GM21360 (cell line): ENCODE data around the gene COL6A1.

Experiments
- ATAC-seq: cut with Tn5 transposase; IDR thresholded peaks from one replicate; pipeline ENCODE4 v1.9.1; 2021; ENCODE audit warnings: mild to moderate bottlenecking, moderate library complexity; ENCODE audit not compliant: unreplicated experiment

The COL6A1 gene

DNA sequence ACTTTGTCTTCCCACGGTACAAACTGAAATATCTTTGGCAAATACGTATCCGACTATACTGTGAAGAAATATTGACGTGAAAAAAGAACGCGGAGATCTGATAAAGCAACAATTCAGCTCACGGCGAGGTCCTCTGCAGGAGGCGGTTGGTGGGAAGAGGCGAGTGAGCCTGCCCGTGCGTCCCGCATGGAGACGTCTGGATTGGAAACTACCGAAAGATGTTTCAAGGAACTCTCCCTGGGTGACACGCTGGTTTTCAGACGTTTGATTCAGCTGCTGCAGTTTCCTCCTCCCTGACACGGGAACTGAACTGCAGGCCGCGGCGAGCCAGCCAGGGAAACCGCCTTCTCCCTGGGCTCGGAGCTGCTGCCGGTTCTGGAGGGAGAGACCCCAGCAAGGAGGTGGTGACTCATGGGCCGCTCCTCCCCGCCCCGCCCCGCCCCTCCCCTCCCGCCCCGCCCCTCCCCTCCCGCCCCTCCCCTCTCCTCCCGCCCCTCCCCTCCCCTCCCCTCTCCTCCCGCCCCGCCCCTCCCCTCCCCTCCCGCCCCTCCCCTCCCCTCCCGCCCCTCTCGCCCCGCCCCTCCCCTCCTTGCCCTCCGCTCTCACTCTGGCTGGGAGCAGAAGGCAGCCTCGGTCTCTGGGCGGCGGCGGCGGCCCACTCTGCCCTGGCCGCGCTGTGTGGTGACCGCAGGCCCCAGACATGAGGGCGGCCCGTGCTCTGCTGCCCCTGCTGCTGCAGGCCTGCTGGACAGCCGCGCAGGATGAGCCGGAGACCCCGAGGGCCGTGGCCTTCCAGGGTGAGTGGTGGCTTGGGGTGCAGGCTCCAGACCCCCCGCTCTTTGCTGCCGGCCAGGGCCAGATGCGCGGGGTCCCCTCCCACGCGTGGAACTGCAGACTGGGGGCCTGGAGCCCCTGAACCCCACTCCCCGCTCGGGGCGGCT lies at the start of gene COL6A1:
Gene COL6A1 (plus strand): TSS at position 620 of the 941 bp plus-strand sequence. CDS start 81 bp downstream, at position 701.
- no peak for ATAC-seq

- no peak for ATAC-seq
Measured at GRCh38 chr21:45932922-45933502, 48.6 kb upstream of the COL6A1 start.

DNA sequence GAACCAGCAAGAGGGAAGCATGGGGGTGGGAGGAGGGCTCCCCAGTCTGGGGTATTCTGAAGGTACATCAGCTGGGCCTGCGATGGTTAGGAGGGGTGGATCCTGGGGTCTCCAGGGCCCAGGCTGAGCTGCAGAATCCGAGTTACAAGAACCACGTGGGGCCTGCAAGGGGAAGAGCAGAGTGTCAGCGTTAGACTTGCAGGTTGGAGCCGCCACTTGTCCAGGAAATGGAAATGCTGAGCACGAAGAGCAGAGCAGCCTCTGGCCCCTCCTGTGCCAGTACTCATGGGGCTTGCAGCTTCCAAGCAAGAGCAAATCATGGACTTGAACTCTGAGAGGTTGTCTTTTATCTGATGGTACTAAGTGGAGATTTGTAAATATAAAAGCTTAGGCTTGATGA lies 47.5 kb upstream of the COL6A1 start:
- no peak for ATAC-seq

DNA sequence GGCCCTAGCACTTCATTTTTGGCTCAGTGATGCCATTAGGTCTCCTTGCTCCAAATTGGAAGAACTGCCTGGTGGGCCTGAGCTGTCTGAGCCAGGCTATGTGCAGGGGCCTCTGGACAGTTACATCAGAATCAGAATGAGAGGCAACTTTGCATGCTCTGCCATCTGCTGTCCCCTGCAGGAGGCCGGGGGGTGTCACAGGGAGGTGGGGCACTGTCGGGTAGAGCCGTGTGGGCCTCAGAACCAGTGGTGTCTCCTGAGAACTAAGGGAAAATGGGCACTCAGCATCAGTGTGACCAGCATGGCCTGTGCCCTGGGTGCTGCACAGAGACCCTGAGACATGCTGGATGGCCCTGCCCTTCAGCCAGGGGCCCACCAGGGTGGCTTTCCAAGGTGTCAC lies 47.0 kb upstream of the COL6A1 start:
- ATAC-seq = no peak

- no peak for ATAC-seq
Measured at GRCh38 chr21:45935628-45936027, 45.9 kb upstream of the COL6A1 start.

GRCh38 chr21:45937721-45938452 lies 43.7 kb upstream of the COL6A1 start:
- no peak for ATAC-seq

- no peak for ATAC-seq
Measured at GRCh38 chr21:45938453-45938755, 43.2 kb upstream of the COL6A1 start.

GRCh38 chr21:45938811-45939520 lies 42.6 kb upstream of the COL6A1 start:
- no peak for ATAC-seq

DNA sequence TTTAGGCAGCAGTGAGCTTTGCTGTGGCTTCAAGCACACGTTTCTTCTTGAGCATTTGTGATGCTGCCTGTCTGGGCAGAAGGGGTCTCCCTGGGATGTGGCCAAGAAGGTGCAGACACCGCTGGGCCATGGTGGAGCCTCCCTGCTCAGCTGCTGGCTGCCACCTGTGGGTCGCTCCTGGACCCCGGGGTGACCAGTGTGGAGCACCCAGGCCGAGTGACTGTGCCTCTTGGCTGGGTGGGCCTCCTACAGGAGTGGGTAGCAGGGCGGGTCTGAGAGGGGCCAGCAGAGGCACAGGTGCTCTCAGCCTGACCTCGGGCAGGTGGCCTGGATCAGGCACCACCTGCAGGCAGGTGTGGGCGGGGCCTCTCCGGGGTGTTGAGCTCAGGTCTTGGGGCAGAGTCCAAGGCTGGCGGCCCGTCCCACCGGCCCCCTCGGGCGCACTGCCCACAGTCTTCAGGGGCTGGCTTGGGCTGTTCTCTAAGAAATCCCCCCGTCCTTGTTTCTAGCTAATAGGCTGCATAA lies 42.0 kb upstream of the COL6A1 start:
- ATAC-seq = no peak

GRCh38 chr21:45940091-45940490 lies 41.5 kb upstream of the COL6A1 start:
- ATAC-seq = no peak

DNA sequence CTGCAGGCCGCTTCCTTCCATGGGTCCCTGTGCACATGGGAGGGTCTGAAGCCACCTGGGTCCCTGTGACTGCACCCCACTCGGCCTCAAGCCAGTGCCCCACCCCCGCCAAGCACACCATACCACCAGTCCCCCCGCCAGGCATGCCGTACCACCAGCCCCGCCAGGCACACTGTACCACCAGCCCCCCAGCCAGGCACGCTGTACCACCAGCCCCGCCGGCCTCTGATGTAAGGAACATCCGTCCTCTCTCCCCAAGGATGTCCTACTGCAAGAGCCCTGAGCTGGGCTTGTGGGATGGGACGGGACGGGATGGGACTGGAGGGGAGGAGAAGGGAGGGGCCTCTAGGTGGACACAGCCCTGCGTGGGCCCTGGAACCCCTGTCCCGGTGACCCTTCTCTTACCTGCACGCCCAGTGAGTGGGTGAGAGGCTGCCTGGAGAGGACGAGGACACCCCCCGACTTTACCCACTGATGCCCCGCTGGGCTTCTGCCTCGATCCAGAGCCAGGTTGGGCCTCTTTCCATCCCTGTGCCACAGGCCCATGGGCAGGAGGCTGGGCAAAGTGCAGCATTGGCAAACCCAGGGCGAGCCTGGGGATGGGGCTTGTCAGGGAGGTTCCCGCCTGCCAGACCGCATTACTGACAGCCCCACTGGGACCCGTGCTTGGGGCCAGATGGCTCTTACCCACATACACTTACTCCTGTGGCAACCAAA lies 40.8 kb upstream of the COL6A1 start:
- ATAC-seq = no peak

DNA sequence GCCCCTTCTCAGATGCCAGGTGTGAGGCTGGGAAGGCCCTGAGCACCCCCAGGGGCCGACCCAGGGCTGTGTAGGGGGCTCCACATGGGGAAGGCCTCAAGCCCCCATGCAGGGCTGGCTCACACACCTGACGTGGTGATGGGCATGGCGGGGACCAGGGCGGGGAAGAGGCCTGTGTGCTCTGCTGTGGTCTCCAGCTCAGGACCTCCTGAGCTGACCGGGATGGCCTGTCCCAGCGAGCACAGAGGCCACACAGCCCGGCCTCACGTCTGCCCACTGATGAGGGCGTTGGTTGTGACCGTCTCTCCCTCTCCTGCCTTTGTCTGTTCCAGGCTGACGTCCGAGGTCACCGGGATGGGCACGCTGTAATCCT lies 40.2 kb upstream of the COL6A1 start:
- ATAC-seq = no peak

DNA sequence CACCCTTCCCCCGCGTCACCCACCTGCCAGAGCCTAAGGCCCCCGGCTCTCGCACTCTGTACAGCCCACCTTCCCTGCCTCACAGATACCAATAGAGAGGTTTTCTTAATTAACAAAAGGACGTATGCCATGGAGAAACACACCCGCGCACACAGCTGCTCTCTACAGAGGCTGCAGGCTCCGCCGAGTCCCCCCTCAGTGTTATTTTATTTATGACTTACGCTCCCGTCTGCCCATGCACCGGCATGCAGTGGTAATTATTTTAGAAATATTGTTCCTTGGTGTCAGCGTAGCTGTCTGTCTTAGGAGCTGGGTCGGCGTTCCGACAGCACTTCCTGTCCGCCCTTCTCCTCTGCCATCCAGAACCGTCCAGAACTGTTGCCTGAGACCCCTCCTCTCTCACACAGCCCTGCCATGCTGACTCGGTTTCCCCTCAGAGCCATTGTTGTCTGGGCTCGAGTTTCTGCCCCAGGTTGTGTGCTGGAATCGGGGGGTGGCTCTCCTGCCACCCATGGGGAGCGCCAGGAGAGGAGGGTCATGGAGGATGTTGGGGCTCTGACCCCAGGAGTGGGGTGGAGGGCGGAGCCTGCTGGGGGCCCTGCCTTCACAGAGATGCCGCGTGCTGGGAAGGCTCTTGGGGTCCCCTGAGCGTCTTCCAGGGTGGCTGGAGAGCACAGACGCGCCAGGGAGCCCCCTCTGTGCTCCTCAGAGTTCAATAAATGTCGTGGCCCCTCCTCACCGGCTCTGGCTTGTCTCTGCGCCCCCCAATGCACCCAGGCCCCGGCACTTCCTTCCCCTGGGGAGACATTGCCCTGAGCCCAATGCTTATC lies 39.6 kb upstream of the COL6A1 start:
- no peak for ATAC-seq

- no peak for ATAC-seq
Measured at GRCh38 chr21:45942755-45943629, 38.6 kb upstream of the COL6A1 start.

DNA sequence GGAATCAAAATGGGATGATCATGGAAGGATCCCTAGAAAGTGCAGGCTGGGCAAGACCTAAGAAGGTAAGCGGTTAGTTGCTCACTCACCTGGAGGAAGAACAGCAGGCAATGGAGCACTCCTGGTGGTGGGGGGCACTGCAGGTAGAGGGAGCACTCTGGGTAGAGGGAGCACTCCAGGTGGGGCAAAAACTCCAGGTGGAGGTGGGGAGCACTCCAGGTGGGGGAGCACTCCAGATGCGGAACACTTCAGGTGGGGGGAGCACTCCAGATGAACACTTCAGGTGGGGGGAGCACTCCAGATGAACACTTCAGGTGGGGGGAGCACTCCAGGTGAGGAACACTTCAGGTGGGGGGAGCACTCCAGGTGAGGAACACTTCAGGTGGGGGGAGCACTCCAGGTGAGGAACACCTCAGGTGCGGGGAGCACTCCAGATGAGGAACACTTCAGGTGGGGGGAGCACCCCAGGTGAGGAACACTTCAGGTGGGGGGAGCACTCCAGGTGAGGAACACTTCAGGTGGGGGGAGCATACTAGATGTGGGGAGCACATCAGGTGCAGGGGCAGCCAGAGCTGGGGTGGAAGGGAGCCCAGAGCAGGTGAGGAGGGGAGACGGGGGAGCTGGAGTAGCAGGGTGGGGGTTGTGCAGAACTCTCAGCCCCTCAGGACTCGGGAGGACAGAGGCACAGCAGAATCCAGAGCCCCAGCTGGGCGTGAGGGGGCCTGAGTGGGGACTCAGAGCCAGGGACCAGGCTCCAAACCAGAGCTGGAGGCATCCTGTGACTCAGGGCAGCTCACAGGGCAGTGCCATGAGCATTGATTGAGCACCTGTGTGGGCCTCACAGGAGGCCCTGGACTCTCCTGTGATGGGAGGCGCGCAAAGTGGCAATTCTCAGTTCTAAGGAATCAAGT lies 37.7 kb upstream of the COL6A1 start:
- no peak for ATAC-seq

DNA sequence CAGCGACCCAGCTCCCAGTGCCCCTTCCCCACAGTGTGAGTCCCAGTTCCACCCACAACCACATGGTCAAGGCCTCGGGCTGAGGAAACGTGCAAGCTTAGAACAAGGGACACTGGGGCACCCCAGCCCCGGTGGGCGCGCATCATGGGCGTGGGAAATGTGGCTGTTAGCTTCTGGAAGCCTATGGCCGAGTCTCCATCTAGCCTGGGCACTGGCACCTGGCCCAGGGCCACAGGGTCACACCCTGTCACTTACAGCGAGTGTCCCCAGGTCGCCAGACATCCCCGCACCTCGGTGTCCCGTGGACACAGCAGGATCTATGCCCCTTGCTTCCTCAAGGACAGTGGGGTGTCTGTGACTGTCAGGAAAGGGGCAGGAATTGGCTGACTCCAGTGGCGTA lies 37.0 kb upstream of the COL6A1 start:
- no peak for ATAC-seq

GRCh38 chr21:45945066-45945867 lies 36.3 kb upstream of the COL6A1 start:
- no peak for ATAC-seq
